Fibroblast of skin of right biceps (primary cell): ENCODE data around the gene ZBTB7C.

Experiments
- DNase-seq: peaks from one replicate; pipeline ENCODE4 v3.0.0-alpha.2; 2013

ZBTB7C gene

GRCh38 chr18:48161191-48161910, 247.8 kb downstream of the ZBTB7C start:
- DNase-seq: peak; percentile 70

- no peak for DNase-seq
Observed at GRCh38 chr18:48160622-48161021, 248.6 kb downstream of the ZBTB7C start.

- DNase-seq: no peak
Observed at GRCh38 chr18:48159816-48160215, 249.4 kb downstream of the ZBTB7C start.

- DNase-seq: no peak
Observed at GRCh38 chr18:48158721-48159120, 250.5 kb downstream of the ZBTB7C start.

GRCh38 chr18:48157956-48158355, 251.2 kb downstream of the ZBTB7C start:
- no peak for DNase-seq

- DNase-seq: no peak
Observed at GRCh38 chr18:48155856-48156255, 253.3 kb downstream of the ZBTB7C start.

- DNase-seq: no peak
Observed at GRCh38 chr18:48154828-48155227, 254.4 kb downstream of the ZBTB7C start.

GRCh38 chr18:48153613-48154481, 255.3 kb downstream of the ZBTB7C start:
- peak; percentile 38 for DNase-seq

- peak; percentile 18 for DNase-seq
Observed at GRCh38 chr18:48152549-48152948, 256.6 kb downstream of the ZBTB7C start.

GRCh38 chr18:48151421-48152065, 257.6 kb downstream of the ZBTB7C start:
- no peak for DNase-seq

- DNase-seq: no peak
Observed at GRCh38 chr18:48149020-48149685, 260.0 kb downstream of the ZBTB7C start.

GRCh38 chr18:48142994-48143393, 266.2 kb downstream of the ZBTB7C start:
- DNase-seq: no peak

GRCh38 chr18:48142353-48142752, 266.8 kb downstream of the ZBTB7C start:
- no peak for DNase-seq

GRCh38 chr18:48140731-48141130, 268.5 kb downstream of the ZBTB7C start:
- DNase-seq: no peak

GRCh38 chr18:48139431-48140347, 269.5 kb downstream of the ZBTB7C start:
- DNase-seq: no peak

- no peak for DNase-seq
Observed at GRCh38 chr18:48138660-48139430, 270.3 kb downstream of the ZBTB7C start.

- DNase-seq: no peak
Observed at GRCh38 chr18:48138210-48138609, 271.0 kb downstream of the ZBTB7C start.

GRCh38 chr18:48137374-48138081, 271.7 kb downstream of the ZBTB7C start:
- no peak for DNase-seq

GRCh38 chr18:48136827-48137373, 272.3 kb downstream of the ZBTB7C start:
- no peak for DNase-seq
